ENCODE measurements around the gene WARS2. TPM values are rescaled to one million over a fixed set of nuclear protein-coding genes. Genes with fewer than 3 reads are reported as not detected.

Gene WARS2
- total and polyA plus RNA-seq, 7 donors, result 8.4 to 18.8 (median 10.9) TPM

- no peak overlapping the region for H3K27ac ChIP-seq
- peaks cover 0 to 45% (median 38%) of the 10 kb centered on the region in 4 donors for H3K4me1 ChIP-seq
- peaks cover 91 to 100% (median 98%) of the 10 kb centered on the region in 3 donors for H3K27me3 ChIP-seq
- no peak for TF ChIP-seq EP300 (IDR thresholded peaks at IDR 0.05)
- TF ChIP-seq CTCF (IDR thresholded peaks at IDR 0.05), result no peak
- TF ChIP-seq POLR2A (IDR thresholded peaks at IDR 0.05), result no peak
- H3K4me3 ChIP-seq, result peak overlapping the region; percentile 13 to 41 (median 27)
- H3K36me3 ChIP-seq, result no peaks in the 10 kb centered on the region
- no peak for DNase-seq
- WGBS, 2 donors, result 9 to 19% methylated on average over 42 of the region's 42 CpGs
- intact Hi-C loops (cut with DNase I), result loop anchor here (10.0 kb wide), 1 partner anchor 158 kb away; the partner anchor contains the start of gene WARS2
- peaks cover 0 to 2% (median 0%) of the 10 kb centered on the region in 4 donors for H3K9me3 ChIP-seq
Measured at GRCh38 chr1:118986555-118987467, 153.6 kb downstream of the WARS2 start.

GRCh38 chr1:118985640-118986554, 154.6 kb downstream of the WARS2 start:
- 10 to 20% methylated on average over 34 of the region's 34 CpGs for whole genome bisulfite sequencing, 2 donors
- peaks cover 0 to 2% (median 0%) of the 10 kb centered on the region in 4 donors for H3K9me3 ChIP-seq
- H3K27me3 ChIP-seq, result peaks cover 85 to 100% (median 98%) of the 10 kb centered on the region in 3 donors
- no peak for DNase-seq
- intact Hi-C loops (cut with DNase I), result loop anchor here (10.0 kb wide), 1 partner anchor 159 kb away; the partner anchor contains the start of gene WARS2
- TF ChIP-seq CTCF (IDR thresholded peaks at IDR 0.05) (no peak), POLR2A (IDR thresholded peaks at IDR 0.05) (no peak)
- H3K4me1 ChIP-seq, result peaks cover 0 to 45% (median 38%) of the 10 kb centered on the region in 4 donors
- no peak overlapping the region for H3K27ac ChIP-seq
- H3K36me3 ChIP-seq, result no peaks in the 10 kb centered on the region
- H3K4me3 ChIP-seq, result no peak overlapping the region

GRCh38 chr1:118984722-118985639, 155.5 kb downstream of the WARS2 start:
- H3K27me3 ChIP-seq, result peaks cover 82 to 100% (median 98%) of the 10 kb centered on the region in 3 donors
- H3K27ac ChIP-seq, result no peak overlapping the region
- peaks cover 0 to 46% (median 39%) of the 10 kb centered on the region in 4 donors for H3K4me1 ChIP-seq
- intact Hi-C loops (cut with DNase I), result loop anchor here (10.0 kb wide), 1 partner anchor 160 kb away; the partner anchor contains the start of gene WARS2
- H3K4me3 ChIP-seq, result peak overlapping the region in 3 of 4 donors; percentile 2 to 27 (median 27)
- TF ChIP-seq POLR2A (IDR thresholded peaks at IDR 0.05) (no peak), CTCF (IDR thresholded peaks at IDR 0.05) (no peak), EP300 (IDR thresholded peaks at IDR 0.05) (no peak), POLR2AphosphoS5 (IDR thresholded peaks at IDR 0.05) (no peak)
- H3K9me3 ChIP-seq, result peaks cover 0 to 3% (median 0%) of the 10 kb centered on the region in 4 donors
- no peak for DNase-seq
- no peaks in the 10 kb centered on the region for H3K36me3 ChIP-seq
- WGBS, 2 donors, result 8 to 9% methylated on average over 48 of the region's 48 CpGs

All from sigmoid colon (tissue), 7 donors.